DOHH2 (cell line): ENCODE results near the gene MEOX1.

Experiments used
- CTCF ChIP-seq: fragments of 200-600 bp; sonication (generic); IDR thresholded peaks from one replicate; pipeline ENCODE4 v1.5.1; 2014; ENCODE audit warnings: antibody characterized with exemption, mild to moderate bottlenecking, low read depth, low read length; ENCODE audit not compliant: poor library complexity, severe bottlenecking
- EZH2phosphoT487 ChIP-seq: fragments of 200-600 bp; sonication (generic); IDR thresholded peaks from 2 replicates; pipeline ENCODE4 v1.6.1; 2017; ENCODE audit warnings: borderline replicate concordance, mild to moderate bottlenecking, antibody characterized with exemption, low read length, moderate library complexity, mixed read lengths

GRCh38 chr17:43645450-43645764 lies 16.3 kb downstream of the MEOX1 start:
- TF ChIP-seq CTCF = no peak
- no peak for TF ChIP-seq EZH2phosphoT487
